NCI-H2196 treated with DMSO at 0.1 percent for 48 hours (cell line): ENCODE results near the gene CHIC1.
A peak's percentile ranks its signal among the peaks of the same experiment; 100 is the strongest.
"Not testable (repeated sequence)": the region's sequence is repeated elsewhere in the genome, so short reads cannot be mapped to it uniquely, and the experiment has no call there.

Experiments used
- DNase-seq: peaks from one replicate; lab custom pipeline; 2025; ENCODE audit not compliant: unreplicated experiment; lab: John Stamatoyannopoulos, UW

Gene CHIC1

DNA sequence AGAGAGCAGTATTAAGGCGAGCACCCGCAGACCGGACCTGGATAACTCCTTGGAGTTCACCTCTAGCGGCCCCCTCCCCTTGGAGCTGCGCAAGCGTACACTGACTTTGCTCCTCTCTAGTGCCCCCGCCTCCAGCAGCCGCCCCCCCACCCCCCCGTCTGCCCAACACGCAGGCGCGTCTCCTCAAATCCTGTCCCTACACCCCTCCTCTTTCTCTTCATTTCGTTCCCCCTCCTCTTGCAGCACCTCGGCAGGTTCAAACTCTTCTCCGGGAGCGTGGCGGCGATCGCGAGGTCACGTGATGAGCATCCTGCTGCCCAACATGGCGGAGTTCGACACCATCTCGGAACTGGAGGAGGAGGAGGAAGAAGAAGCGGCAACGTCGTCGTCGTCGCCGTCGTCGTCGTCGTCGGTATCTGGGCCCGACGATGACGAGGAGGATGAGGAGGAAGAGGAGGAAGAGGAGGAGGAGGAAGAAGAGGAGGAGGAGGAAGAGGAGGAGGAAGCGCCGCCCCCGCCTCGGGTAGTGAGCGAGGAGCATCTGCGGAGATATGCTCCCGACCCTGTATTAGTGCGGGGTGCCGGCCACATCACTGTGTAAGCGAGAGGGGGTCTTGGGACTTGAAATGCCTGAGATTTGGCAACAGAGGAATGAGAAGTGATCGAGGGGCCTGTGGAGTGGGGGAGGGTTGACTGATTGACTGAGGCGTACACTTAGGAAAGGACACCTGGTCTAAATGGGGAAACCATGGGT is at the start of gene CHIC1:
Gene CHIC1 (plus strand): TSS at position 214 of the 754 bp plus-strand sequence. CDS start 88 bp downstream, at position 302.
- peak; percentile 80 for DNase-seq

DNA sequence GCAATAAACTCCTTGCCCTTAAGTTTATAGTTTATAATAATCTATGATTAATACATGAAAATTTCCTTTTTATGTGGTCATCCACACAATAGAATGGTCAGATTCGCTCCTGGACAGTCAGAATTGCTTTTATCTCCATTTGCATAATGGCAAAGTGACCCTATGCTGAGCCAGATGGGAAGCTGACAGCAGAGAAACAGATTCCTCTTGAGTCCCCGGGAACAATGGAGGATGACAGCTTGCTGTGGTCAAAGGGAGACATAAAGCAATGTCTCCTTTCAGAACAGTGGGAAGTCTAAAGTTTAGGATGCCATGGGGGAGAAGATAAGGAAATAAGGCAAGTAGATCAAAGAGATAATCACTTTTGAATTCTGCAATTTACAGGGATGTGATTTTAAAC is 40.2 kb upstream of the CHIC1 start:
- DNase-seq: not testable (repeated sequence)

DNA sequence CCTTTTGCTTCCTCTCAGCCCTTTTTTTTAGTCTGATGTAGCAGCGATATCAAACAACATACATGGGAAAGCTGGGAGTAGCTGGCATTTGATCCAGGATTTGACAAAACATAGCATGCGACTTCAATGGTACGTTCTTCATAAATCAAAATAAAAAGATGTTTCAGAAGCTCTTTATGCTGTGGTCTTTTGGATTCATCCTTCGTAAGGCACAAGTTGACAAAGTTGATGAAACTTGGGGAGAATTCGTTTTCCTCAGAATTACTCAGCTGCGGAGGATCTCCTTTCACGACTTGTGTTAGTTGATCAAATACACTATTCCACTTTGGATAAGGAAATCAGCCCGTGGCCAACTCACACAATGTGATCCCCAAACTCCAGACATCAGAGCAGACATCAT is 38.1 kb upstream of the CHIC1 start:
- no peak for DNase-seq

DNA sequence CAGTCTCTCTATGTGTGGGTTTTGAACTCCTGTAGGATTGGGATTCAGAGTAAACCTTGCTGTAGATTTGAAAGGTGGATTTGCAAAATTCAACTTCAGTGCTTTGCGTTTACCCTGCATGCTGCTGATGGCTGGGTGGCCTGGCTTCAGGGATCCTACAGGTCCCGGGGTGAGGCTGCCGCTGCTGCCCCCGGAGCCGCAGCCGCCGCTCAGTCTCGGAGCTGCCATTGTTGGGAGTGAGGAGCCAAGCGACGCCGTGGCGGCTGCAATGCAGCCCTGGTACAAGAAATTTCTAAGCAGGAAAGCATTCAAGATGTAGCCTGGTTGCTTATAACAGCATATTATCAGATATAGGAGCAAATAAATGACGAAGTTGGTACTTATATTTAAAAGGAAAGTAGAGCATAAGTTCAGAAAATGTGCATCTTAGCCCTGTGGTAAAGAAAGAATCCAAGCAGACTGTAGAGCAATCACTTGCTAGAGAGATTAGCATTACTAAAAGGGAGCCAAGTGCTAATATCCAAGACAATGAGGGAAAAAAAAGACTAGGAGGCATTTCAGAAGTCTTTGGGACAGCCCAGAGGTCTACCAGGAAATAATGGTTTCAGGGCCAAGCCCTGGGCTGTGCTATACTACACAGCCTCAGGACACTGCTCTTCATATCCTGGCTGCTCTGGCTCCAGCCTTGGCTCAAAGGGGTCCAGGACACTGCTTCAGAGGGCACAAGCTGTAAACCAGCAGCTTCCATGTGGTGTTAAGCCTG is 36.9 kb upstream of the CHIC1 start:
- no peak for DNase-seq

DNA sequence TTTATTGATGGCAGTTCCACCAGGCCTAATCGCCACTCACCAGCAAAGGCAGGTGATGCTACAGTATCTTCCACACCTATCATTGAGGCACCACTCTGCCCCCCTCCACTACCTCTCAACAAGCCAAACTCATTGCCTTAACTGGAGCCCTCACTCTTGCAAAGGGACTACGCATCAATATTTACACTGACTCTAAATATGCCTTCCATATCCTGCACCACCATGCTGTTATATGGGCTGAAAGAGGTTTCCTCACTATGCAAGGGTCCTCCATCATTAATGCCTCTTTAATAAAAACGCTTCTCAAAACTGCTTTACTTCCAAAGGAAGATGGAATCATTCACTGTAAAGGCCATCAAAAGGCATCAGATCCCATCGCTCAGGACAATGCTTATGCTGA is 31.3 kb upstream of the CHIC1 start:
- DNase-seq: not testable (repeated sequence)

DNA sequence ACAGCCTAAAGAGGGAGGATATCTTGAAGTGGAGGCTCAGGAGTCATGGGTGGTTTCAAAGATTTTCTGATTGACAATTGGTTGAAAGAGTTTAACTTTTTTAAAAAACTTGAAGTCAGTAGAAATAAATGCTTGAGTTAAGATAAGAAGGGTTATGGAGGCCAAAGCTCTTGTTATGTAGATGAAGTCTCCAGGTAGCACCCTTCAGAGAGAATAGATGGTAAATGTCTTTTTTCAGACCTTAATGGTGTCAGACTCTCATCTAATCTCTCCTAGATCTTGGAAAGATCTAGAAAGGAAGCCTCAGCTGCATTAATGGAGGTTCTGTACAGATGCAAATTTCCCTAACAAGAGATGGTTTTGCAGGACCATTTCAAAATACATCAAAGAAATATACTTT is 6.8 kb upstream of the CHIC1 start:
- DNase-seq: no peak

DNA sequence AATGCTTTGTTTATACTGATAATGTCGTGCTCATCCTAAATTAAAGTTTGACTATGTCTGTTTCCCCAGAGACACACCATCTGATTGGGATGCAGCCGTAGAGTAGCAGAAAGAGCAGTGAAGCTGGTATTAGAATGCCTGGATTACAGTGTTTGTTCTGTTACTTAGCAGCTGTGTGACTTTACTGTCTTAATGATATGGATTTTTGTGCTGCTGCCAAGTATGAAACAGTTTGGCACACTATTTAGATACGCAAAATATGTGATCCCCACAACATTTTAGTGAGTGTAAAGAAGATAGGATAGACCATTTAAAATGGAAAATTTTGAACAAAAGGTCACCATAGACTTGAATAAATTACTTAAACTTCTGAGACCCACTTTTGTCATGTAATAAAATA is 1.2 kb upstream of the CHIC1 start:
- DNase-seq: no peak

DNA sequence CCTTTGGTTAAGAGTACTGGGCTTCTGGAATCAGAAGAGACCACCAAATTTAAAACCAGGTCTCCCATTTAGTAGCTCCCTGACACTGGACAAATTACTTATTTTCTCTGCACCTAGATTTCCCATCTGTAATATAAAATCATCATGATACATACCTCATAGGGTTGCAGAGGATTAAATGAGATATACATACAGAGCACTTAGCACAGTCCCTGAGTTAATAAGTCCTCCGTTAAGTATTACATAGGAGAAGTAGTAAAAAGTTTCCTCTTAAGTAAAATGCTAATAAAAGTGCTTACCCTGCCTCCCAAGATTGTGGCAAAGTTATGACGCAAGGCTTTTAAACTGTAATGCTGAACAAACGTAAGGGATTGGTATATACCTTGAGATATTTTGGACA is 539 bp upstream of the CHIC1 start:
- no peak for DNase-seq

DNA sequence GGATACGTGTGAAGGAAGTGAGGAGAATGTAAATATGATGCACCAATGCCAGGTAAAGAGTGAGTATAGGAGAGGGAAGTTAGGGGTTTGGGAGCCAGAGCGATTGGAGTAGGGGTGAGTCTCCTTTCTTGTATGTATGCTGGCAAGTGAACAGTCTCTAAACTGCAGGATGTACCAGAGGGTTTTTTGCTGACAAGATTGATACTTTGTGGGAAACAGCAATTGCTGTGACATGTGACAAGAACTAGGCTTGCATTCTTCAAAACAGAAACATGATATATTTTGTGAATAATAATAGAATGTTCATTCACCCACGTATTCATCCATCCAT is 706 bp downstream of the CHIC1 start:
- DNase-seq: no peak

DNA sequence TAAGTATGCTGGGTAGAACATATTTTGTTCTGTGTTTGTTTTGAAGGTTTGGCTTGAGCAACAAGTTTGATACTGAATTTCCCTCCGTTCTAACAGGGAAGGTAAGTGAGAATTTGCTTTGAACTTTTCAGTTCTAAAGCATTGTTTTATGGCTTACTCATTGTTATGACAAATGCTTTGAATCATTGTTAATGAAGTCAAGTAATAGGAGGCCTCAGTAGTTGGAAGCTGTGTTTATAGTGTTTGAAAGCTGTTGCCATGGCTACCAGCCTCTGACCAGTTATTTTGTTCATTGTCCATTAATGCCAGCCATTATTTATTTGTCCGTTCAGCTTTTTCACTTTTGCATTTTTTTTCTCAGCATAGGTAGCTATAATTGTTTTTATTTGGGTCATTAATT is 14.4 kb downstream of the CHIC1 start:
- no peak for DNase-seq

DNA sequence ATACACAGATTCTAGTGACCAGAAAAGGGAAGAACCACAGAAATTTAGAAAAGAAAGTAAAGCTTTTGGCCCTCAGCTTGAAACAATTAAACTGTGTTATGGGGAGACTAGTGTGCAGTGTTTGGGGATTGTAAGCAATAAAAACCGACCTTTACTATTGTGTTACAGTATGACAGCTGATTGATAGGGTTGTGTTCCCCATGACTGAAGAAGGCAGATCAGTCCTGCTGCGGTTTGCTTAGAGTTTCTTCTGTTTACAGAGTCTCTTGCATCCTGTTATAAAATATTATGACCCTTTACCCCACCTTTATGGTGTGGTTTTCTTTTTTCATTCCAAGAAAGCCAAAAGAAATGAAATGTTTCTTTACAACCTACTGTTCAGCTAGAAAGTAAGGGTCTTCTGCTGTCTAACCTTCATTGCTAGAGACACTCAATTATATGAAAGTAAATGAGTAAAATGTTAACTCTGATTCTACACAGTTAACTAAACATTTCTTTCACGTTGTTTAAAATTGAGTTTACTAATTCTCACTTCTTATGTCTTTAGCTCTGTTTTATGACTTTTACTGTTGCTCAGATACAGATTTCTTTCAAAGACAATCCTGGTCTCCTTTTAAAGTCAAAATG is 18.1 kb downstream of the CHIC1 start:
- DNase-seq: no peak

DNA sequence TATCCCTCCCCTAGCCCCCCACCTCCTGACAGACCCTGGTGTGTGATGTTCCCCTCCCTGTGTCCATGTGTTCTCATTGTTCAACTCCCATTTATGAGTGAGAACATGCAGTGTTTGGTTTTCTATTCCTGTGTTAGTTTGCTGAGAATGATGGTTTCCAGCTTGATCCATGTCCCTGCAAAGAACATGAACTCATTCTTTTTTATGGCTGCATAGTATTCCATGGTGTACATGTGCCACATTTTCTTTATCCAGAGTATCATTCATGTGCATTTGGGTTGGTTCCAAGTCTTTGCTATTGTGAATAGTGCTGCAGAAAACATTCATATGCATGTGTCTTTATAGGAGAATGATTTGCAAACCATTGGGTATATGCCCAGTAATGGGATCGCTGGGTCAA is 34.8 kb downstream of the CHIC1 start:
- not testable (repeated sequence) for DNase-seq

DNA sequence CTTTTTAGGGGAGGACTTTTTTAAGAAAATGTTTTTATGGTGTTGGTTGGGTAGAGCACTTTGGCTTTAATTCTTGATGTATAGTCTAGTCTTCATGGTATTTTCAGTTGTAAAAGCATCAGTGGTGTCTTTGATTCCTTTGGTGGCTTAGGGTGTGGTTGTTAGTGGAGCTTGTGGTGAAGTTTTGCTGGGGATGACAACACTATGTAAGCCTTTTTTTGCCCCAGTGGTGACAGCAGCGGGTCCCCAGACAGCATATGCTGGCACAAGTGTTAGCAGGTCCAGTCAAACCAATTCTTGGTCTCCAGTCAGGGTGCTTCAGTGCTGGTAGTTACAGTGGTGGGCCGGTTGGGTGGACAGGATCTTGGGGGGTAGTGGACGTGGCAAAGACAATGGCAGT is 52.0 kb downstream of the CHIC1 start:
- no peak for DNase-seq

DNA sequence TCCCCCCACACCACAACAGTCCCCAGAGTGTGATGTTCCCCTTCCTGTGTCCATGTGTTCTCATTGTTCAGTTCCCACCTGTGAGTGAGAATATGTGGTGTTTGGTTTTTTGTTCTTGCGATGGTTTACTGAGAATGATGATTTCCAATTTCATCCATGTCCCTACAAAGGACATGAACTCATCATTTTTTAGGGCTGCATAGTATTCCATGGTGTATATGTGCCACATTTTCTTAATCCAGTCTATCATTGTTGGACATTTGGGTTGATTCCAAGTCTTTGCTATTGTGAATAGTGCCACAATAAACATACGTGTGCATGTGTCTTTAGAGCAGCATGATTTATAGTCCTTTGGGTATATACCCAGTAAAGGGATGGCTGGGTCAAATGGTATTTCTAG is 78.7 kb downstream of the CHIC1 start:
- not testable (repeated sequence) for DNase-seq

DNA sequence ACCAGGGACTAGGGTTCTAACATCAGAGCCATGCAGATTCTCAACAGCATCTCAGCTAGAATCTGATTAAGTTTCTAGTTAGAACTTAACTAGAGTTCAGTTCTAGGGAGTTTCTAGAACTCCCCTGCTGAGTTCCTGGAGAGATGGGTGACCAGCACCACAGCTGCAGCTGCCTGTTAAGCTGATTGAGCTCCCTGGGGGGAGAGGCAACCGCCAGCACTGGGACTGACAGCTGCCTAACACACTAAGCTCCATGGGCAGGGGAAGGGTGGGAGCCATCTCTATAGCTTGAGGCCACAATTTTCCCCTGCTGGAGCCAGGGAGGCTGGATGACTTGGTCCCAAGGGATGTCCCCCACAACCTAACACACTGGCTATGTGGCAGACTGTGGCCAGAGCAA is 84.2 kb downstream of the CHIC1 start:
- DNase-seq: no peak

DNA sequence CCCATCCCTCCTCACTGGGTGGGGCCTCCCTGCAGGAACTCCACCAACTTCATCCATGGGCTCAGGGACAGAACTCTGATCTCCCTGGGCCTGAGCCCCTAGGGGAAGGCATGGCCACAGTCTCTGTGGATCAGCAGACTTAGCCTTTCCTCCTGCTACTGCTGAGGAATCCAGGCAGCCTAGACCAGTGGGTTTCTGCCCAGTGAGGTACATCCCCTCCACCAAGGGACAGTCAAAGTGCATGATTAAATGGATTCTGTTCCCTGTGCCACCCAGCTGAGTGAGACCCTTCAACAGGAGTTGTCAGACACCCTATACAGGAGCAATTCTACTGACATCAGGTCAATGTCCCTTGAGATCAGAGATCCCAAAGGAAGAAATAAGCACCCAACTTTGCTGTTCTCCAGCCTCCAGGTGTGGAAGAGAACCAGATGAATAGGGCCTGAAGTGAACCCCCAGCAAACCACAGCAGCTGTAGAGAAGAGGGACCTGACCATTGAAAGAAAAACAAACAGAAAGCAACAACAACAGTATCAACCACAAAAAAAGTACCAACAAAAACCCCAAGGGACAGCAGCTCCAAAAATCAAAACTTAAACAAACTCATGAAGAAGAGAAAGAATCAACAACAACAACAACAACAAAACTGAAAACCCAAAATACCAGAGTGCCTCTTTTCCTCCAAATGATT is 84.8 kb downstream of the CHIC1 start:
- no peak for DNase-seq

DNA sequence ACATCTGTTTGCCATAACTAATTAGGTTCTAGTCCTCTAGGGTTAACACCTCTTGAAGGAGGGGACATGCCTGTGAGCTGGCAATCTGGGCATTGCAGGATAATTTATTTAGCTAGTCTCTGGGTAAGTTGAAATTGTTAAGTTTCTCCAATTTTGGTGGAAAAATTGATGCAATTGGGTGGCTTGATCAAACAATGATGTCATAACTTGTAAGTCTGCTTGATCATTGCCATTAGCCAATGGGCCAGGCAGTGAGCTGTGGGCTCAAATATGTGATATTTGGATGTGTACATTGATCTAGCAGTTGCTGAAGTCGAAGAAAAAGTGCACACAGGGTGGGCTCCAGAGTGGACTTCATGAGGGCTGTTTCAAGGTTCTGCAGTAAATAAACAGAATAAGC is 98.3 kb downstream of the CHIC1 start:
- DNase-seq: not testable (repeated sequence)

DNA sequence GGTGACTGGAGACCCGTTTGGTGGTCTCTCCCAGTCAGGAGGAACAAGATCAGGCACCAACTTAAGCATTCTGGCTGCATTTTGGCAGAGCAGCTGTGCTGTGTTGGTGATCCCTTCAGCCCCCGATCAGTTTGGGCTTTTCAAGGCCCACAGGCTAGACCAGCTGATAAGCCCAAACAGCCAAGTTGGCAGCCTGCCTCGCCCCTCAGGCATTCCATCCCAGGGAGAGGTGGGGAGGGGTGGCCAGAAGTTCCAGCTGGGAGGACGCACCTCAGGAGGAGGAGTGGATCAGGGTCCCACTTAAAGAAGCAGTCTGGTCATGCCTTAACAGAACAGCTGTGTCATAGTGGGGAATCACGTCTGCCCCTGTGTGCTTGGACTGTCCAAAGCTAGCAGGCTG is 105.8 kb downstream of the CHIC1 start:
- no peak for DNase-seq

DNA sequence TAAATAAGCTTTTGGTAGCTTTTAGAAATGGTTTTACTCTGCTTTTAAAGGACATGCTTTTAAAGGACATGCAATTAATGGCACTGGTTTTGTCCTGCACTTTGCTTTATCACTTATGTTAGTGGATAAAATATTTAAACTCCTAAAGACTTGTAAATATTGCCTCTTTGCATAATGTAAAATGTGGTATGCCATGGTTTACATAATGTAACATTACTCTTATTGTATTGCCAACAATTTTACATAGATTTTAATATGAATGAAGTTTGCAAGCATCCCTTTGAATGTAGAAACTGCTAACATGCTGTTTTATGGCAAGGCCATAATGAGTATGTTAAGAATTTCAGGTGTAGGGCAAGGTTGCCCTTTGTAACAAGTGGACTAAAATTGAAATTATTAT is 118.4 kb downstream of the CHIC1 start:
- no peak for DNase-seq

DNA sequence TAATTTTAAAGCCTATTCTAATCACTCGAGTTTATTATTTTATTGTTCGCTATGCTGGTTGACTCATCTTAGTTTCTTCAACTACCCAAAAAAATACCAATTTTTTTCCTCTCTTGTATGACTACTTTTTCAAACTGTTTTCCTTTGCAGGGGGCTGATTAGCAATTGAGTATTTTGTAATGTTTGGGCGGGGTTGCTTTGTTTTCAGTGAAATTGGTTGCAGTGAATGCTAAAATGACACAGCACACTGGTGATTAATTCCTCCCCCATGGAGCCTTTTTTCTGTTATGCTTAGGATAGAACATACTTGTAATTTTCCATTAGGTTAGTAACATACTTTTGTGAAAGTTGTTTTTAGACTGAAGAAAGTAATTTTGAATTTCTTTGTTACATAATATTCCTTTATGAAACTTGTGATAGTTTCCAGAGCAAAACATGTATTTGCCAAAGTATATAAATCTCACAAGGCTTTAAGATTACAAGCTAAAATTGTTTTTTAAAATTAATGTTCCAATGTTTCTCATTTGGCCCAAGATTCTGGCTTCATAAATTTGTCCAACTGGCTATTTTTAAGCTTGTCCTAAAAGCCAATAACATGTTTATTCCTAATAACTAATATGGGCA is 120.4 kb downstream of the CHIC1 start:
- DNase-seq: no peak

DNA sequence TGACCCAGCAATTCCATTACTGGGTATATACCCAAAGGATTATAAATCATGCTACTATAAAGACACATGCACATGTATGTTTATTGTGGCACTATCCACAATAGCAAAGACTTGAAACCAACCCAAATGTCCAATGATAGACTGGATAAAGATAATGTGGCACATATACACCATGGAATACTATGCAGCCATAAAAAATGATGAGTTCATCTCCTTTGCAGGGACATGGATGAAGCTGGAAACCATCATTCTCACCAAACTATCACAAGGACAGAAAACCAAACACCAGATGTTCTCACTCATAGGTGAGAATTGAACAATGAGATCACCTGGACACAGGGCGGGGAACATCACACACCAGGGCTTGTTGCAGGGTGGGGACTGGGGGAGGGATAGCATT is 144.0 kb downstream of the CHIC1 start:
- DNase-seq: not testable (repeated sequence)
